WTC11 (cell line): Measurements from ENCODE around the gene PAPPA2. TPM values are rescaled to one million over a fixed set of nuclear protein-coding genes. Genes with fewer than 3 reads are reported as not detected.

ENCODE experiments used
- ATAC-seq: fragments of 200-7000 bp; cut with Tn5 transposase; 2 replicates; pipeline ENCODE4 v1.10.0; 2021; ENCODE audit warnings: mild to moderate bottlenecking, moderate library complexity
- CTCF ChIA-PET: fragments of 300-600 bp; sonication (Branson Sonifier 250); formaldehyde crosslinking; loops from one replicate; lab custom pipeline; 2021; ENCODE audit warnings: antibody characterized with exemption; lab: Charles Lee
- POLR2A ChIA-PET: fragments of 350-600 bp; sonication (Branson Sonifier 250); formaldehyde crosslinking; loops from one replicate; lab custom pipeline; 2021; ENCODE audit warnings: antibody characterized with exemption; lab: Charles Lee
- DNase-seq: peaks from one replicate; pipeline ENCODE4 v3.0.0; 2021; ENCODE audit warnings: low spot score
- H3K27ac Mint-ChIP-seq: 2 replicates; pipeline ENCODE4 v1.8.0; 2021; ENCODE audit warnings: mixed read lengths
- H3K27me3 Mint-ChIP-seq: 2 replicates; pipeline ENCODE4 v1.8.0; 2021; ENCODE audit warnings: low read depth, mild to moderate bottlenecking, moderate library complexity, mixed read lengths
- H3K36me3 Mint-ChIP-seq: 2 replicates; pipeline ENCODE4 v1.8.0; 2021; ENCODE audit warnings: mixed read lengths
- H3K4me1 Mint-ChIP-seq: 2 replicates; pipeline ENCODE4 v1.8.0; 2022; ENCODE audit warnings: mixed read lengths
- H3K4me3 Mint-ChIP-seq: 2 replicates; pipeline ENCODE4 v1.8.0; 2021; ENCODE audit warnings: mild to moderate bottlenecking, moderate library complexity, mixed read lengths
- H3K9me3 Mint-ChIP-seq: 2 replicates; pipeline ENCODE4 v1.8.0; 2021; ENCODE audit warnings: mixed read lengths
- ATF2 ChIP-seq: sonication (generic); formaldehyde crosslinking; IDR thresholded peaks from 2 replicates; pipeline ENCODE4 v1.8.1; 2022; ENCODE audit warnings: low read depth, missing genetic modification reagents, borderline replicate concordance
- CREM ChIP-seq: sonication (generic); formaldehyde crosslinking; IDR thresholded peaks from 2 replicates; pipeline ENCODE4 v1.8.1; 2022; ENCODE audit warnings: mild to moderate bottlenecking, missing genetic modification reagents, moderate library complexity
- EMX1 ChIP-seq: fragments of 250-450 bp; sonication (Bioruptor Pico); IDR thresholded peaks from 2 replicates; pipeline ENCODE4 v1.8.0; 2021; ENCODE audit warnings: mild to moderate bottlenecking
- FOXJ3 ChIP-seq: sonication (generic); formaldehyde crosslinking; IDR thresholded peaks from 2 replicates; pipeline ENCODE4 v1.9.0; 2021; ENCODE audit warnings: missing genetic modification reagents, mild to moderate bottlenecking, borderline replicate concordance
- FOXP1 ChIP-seq: sonication (generic); formaldehyde crosslinking; IDR thresholded peaks from 2 replicates; pipeline ENCODE4 v1.8.0; 2022; ENCODE audit warnings: missing genetic modification reagents, mild to moderate bottlenecking, moderate library complexity, borderline replicate concordance
- HMGA2 ChIP-seq: fragments of 250-450 bp; sonication (Bioruptor Pico); IDR thresholded peaks from 2 replicates; pipeline ENCODE4 v1.4.0; 2021; ENCODE audit warnings: mild to moderate bottlenecking, moderate library complexity
- MYBL2 ChIP-seq: sonication (generic); formaldehyde crosslinking; IDR thresholded peaks from 2 replicates; pipeline ENCODE4 v1.8.1; 2023; ENCODE audit warnings: mild to moderate bottlenecking, moderate library complexity, missing genetic modification reagents
- NFATC4 ChIP-seq: fragments of 250-450 bp; sonication (Bioruptor Pico); IDR thresholded peaks from 2 replicates; pipeline ENCODE4 v1.9.0; 2021; ENCODE audit warnings: mild to moderate bottlenecking
- NFE2L1 ChIP-seq: sonication (generic); formaldehyde crosslinking; IDR thresholded peaks from 2 replicates; pipeline ENCODE4 v1.8.1; 2023; ENCODE audit warnings: missing genetic modification reagents
- NFYB ChIP-seq: sonication (generic); formaldehyde crosslinking; conservative IDR thresholded peaks from 2 replicates; pipeline ENCODE4 v1.8.0; 2022; ENCODE audit warnings: low read depth, missing genetic modification reagents
- NR1H2 ChIP-seq: sonication (generic); formaldehyde crosslinking; IDR thresholded peaks from 2 replicates; pipeline ENCODE4 v1.9.0; 2021; ENCODE audit warnings: mild to moderate bottlenecking, moderate library complexity, missing genetic modification reagents
- TEAD4 ChIP-seq: sonication (generic); formaldehyde crosslinking; IDR thresholded peaks from 2 replicates; pipeline ENCODE4 v1.8.0; 2022; ENCODE audit warnings: mild to moderate bottlenecking, missing genetic modification reagents
- ZNF138 ChIP-seq: sonication (generic); formaldehyde crosslinking; conservative IDR thresholded peaks from 2 replicates; pipeline ENCODE4 v1.8.1; 2022; ENCODE audit warnings: mild to moderate bottlenecking, moderate library complexity, missing genetic modification reagents
- ZNF263 ChIP-seq: sonication (generic); formaldehyde crosslinking; IDR thresholded peaks from 2 replicates; pipeline ENCODE4 v1.8.1; 2022; ENCODE audit warnings: low read depth, mild to moderate bottlenecking, moderate library complexity, missing genetic modification reagents
- ZNF423 ChIP-seq: fragments of 250-450 bp; sonication (Bioruptor Pico); IDR thresholded peaks from 2 replicates; pipeline ENCODE4 v2.1.2; 2022; ENCODE audit warnings: mild to moderate bottlenecking, moderate library complexity
- total RNA-seq: library from RNA; stranded (reverse); gene quantifications from 3 replicates; pipeline ENCODE4 v1.2.3, GENCODE V29; 2021
- TF ChIP-seq, protein P1 (sequence below): sonication (generic); formaldehyde crosslinking; conservative IDR thresholded peaks from 2 replicates; pipeline ENCODE4 v1.8.1; 2022; ENCODE audit warnings: mild to moderate bottlenecking, missing genetic modification reagents
- TF ChIP-seq, protein P2 (sequence below): fragments of 250-450 bp; sonication (Bioruptor Pico); IDR thresholded peaks from 2 replicates; pipeline ENCODE4 v1.9.0; 2021; ENCODE audit warnings: mild to moderate bottlenecking, borderline replicate concordance
- TF ChIP-seq, protein P3 (sequence below): sonication (generic); formaldehyde crosslinking; IDR thresholded peaks from 2 replicates; pipeline ENCODE4 v1.8.1; 2023; ENCODE audit warnings: mild to moderate bottlenecking, missing genetic modification reagents
- TF ChIP-seq, protein P4 (sequence below): fragments of 250-450 bp; sonication (Bioruptor Pico); IDR thresholded peaks from 2 replicates; pipeline ENCODE4 v2.1.2; 2022; ENCODE audit warnings: mild to moderate bottlenecking, moderate library complexity

Gene PAPPA2
- total RNA-seq, 1 experiment from 2014 or later = 0.74 TPM

GRCh38 chr1:176536588-176536987, 73.6 kb downstream of the PAPPA2 start:
- H3K36me3 Mint-ChIP-seq = no peaks in the 10 kb centered on the region
- no peak overlapping the region for H3K4me3 Mint-ChIP-seq
- ATAC-seq = no peak
- H3K9me3 Mint-ChIP-seq = no peaks in the 10 kb centered on the region
- ChIA-PET CTCF (no interaction called here), POLR2A (no interaction called here)
- no peak for DNase-seq
- peaks cover 14% of the 10 kb centered on the region for H3K4me1 Mint-ChIP-seq
- H3K27me3 Mint-ChIP-seq = no peaks in the 10 kb centered on the region
- TF ChIP-seq FOXJ3 = no peak
- TF ChIP-seq CREM (CRISPR knock-in tag) = no peak
- no peak for TF ChIP-seq EMX1 (CRISPR knock-in tag)
- TF ChIP-seq, protein P1, sequence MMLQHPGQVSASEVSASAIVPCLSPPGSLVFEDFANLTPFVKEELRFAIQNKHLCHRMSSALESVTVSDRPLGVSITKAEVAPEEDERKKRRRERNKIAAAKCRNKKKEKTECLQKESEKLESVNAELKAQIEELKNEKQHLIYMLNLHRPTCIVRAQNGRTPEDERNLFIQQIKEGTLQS (CRISPR knock-in tag) = no peak
- no peak overlapping the region for H3K27ac Mint-ChIP-seq

GRCh38 chr1:176539018-176539417, 76.0 kb downstream of the PAPPA2 start:
- H3K4me3 Mint-ChIP-seq = no peak overlapping the region
- H3K27ac Mint-ChIP-seq = no peak overlapping the region
- ATAC-seq (no peak), DNase-seq (no peak)
- CTCF ChIA-PET = no interaction called here
- no peaks in the 10 kb centered on the region; the same call in 1 of the 2 replicates for H3K4me1 Mint-ChIP-seq
- POLR2A ChIA-PET = no interaction called here
- peaks cover 7% of the 10 kb centered on the region; the same call in 1 of the 2 replicates for H3K9me3 Mint-ChIP-seq
- TF ChIP-seq, protein P2, sequence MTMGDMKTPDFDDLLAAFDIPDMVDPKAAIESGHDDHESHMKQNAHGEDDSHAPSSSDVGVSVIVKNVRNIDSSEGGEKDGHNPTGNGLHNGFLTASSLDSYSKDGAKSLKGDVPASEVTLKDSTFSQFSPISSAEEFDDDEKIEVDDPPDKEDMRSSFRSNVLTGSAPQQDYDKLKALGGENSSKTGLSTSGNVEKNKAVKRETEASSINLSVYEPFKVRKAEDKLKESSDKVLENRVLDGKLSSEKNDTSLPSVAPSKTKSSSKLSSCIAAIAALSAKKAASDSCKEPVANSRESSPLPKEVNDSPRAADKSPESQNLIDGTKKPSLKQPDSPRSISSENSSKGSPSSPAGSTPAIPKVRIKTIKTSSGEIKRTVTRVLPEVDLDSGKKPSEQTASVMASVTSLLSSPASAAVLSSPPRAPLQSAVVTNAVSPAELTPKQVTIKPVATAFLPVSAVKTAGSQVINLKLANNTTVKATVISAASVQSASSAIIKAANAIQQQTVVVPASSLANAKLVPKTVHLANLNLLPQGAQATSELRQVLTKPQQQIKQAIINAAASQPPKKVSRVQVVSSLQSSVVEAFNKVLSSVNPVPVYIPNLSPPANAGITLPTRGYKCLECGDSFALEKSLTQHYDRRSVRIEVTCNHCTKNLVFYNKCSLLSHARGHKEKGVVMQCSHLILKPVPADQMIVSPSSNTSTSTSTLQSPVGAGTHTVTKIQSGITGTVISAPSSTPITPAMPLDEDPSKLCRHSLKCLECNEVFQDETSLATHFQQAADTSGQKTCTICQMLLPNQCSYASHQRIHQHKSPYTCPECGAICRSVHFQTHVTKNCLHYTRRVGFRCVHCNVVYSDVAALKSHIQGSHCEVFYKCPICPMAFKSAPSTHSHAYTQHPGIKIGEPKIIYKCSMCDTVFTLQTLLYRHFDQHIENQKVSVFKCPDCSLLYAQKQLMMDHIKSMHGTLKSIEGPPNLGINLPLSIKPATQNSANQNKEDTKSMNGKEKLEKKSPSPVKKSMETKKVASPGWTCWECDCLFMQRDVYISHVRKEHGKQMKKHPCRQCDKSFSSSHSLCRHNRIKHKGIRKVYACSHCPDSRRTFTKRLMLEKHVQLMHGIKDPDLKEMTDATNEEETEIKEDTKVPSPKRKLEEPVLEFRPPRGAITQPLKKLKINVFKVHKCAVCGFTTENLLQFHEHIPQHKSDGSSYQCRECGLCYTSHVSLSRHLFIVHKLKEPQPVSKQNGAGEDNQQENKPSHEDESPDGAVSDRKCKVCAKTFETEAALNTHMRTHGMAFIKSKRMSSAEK = no peak
- TF ChIP-seq ATF2 (CRISPR knock-in tag) = no peak
- TF ChIP-seq FOXP1 (CRISPR knock-in tag) = no peak
- no peak for TF ChIP-seq NFATC4
- no peak for TF ChIP-seq ZNF263
- no peak for TF ChIP-seq NR1H2 (CRISPR knock-in tag)
- no peak for TF ChIP-seq ZNF138 (CRISPR knock-in tag)
- no peak for TF ChIP-seq HMGA2
- TF ChIP-seq, protein P3, sequence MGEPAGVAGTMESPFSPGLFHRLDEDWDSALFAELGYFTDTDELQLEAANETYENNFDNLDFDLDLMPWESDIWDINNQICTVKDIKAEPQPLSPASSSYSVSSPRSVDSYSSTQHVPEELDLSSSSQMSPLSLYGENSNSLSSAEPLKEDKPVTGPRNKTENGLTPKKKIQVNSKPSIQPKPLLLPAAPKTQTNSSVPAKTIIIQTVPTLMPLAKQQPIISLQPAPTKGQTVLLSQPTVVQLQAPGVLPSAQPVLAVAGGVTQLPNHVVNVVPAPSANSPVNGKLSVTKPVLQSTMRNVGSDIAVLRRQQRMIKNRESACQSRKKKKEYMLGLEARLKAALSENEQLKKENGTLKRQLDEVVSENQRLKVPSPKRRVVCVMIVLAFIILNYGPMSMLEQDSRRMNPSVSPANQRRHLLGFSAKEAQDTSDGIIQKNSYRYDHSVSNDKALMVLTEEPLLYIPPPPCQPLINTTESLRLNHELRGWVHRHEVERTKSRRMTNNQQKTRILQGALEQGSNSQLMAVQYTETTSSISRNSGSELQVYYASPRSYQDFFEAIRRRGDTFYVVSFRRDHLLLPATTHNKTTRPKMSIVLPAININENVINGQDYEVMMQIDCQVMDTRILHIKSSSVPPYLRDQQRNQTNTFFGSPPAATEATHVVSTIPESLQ (CRISPR knock-in tag) = no peak
- TF ChIP-seq NFE2L1 (CRISPR knock-in tag) = no peak
- no peak for TF ChIP-seq ZNF423 (CRISPR knock-in tag)
- no peak for TF ChIP-seq MYBL2 (CRISPR knock-in tag)
- no peak for TF ChIP-seq TEAD4 (CRISPR knock-in tag)
- no peaks in the 10 kb centered on the region for H3K36me3 Mint-ChIP-seq
- H3K27me3 Mint-ChIP-seq = no peaks in the 10 kb centered on the region

- CTCF ChIA-PET = no interaction called here
- H3K4me1 Mint-ChIP-seq = peaks cover 10% of the 10 kb centered on the region
- TF ChIP-seq, protein P4, sequence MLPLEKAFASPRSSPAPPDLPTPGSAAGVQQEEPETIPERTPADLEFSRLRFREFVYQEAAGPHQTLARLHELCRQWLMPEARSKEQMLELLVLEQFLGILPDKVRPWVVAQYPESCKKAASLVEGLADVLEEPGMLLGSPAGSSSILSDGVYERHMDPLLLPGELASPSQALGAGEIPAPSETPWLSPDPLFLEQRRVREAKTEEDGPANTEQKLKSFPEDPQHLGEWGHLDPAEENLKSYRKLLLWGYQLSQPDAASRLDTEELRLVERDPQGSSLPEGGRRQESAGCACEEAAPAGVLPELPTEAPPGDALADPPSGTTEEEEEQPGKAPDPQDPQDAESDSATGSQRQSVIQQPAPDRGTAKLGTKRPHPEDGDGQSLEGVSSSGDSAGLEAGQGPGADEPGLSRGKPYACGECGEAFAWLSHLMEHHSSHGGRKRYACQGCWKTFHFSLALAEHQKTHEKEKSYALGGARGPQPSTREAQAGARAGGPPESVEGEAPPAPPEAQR (CRISPR knock-in tag) = no peak
- TF ChIP-seq NFYB (CRISPR knock-in tag) = no peak
- H3K4me3 Mint-ChIP-seq = no peak overlapping the region
- POLR2A ChIA-PET = no interaction called here
- H3K9me3 Mint-ChIP-seq = peaks cover 7% of the 10 kb centered on the region; the same call in 1 of the 2 replicates
- ATAC-seq = no peak
- DNase-seq = no peak
- H3K27me3 Mint-ChIP-seq = no peaks in the 10 kb centered on the region
- no peak overlapping the region for H3K27ac Mint-ChIP-seq
- H3K36me3 Mint-ChIP-seq = no peaks in the 10 kb centered on the region
Observed at GRCh38 chr1:176540428-176540827, 77.5 kb downstream of the PAPPA2 start.
